Stimulated activated CD8-positive, alpha-beta memory T cell treated with anti-CD3 and anti-CD28 coated beads, Interleukin-4, amount 100 ng/mL, for 24 hours (primary cell): ENCODE data around the gene GLE1.
"Not testable (repeated sequence)": the region's sequence is repeated elsewhere in the genome, so short reads cannot be mapped to it uniquely, and the experiment has no call there.

Source experiments
- DNase-seq: peaks from one replicate; pipeline ENCODE4 v3.0.0-alpha.2; 2020; ENCODE audit warnings: low read depth

The GLE1 gene

GRCh38 chr9:128552744-128553440 lies 48.4 kb downstream of the GLE1 start:
- DNase-seq, result peak; percentile 39

DNA sequence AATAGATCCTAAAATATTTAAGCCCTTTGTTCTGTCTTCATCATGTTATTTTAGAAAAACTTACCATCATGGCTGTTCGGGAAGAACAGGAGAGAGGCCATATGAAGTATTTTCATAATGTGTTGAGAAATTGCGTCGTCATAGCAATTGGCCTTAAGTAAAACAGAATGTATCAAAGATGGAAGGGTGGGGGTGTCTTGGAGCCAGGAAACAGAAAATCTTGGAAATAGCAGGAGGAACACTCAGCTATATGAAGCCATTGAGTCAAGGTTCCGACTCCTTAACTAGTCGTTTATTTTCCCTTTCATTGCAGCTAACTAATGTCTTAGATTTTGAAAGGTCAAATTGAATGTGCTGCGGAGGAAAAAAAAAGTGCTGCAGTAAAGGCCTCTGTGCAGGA lies 49.2 kb downstream of the GLE1 start:
- DNase-seq, result no peak

DNA sequence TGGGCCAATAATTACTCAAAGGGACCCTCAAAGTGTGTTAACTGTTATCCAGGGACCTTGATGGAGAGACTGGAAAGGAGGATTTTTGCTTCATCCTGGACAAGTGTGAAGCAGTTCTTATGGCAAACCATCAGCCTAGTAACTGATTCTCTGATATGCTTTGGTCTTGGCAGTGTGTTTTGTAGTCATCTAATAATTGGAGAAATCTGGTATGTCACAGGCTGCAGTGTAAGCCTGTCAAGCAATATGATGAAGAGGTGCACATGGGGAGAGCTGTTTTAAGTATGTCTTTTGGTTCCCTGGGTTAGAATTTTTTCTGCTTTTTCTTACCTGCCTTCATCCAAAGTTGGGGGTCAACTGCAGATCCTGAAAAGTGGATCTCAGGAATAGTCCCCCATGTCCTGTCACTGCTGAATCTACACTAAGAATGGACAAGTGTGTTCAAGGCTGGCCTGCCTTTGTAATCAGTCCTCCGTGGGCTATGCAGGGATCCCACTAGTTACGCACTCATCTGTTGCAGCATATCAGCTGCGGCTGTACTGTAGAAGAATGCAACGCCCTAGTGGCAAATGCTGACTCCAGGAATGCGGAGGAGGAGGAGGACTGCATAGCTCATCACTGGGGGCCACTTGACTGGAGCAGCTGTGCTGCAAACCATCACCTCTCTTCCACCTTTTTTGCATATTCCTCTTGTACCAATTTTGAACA lies 49.8 kb downstream of the GLE1 start:
- DNase-seq, result no peak

DNA sequence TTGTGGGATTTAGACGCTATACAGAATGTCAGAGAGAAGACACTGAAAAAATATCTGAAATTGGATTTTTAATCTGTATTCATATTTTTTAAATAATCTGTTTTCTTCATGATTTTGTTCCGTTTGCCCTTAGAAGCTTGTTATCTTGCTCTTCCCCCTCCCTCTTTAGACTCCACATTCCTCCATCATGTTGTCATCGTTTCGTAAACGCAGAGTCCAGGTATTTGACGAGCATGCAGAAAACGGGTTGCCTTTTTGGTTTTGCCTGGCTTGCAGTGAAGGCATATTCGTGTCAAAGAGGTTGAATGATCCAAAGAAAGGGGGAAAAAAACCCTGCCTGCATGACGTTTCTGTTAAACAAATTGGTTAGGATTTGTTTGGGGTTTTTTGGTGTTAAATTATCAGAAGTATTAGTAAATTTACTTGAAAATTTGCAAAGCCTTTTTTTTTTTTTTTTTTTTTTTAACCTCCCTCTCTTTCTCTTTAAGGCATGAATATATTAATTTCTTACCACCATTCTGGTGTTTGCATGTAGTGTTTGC lies 50.7 kb downstream of the GLE1 start:
- no peak for DNase-seq

DNA sequence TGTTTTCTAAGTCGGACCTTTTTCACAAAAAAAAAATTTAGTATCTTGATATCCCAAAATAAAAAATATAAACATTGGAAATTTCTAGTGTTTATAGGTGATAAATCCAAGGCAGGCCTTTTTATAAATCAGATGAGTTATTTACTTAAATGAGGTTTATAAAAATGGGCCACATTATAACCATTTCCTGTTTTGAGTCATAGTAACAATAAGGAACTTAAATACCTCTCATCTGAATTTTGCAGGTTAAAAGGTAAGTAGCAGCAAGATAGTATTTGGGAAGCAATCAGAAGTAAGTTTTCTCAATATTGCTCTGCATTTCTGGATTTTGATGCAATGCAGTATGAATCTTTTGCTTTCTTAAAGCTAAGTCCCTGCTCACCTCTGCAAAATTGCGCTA lies 51.8 kb downstream of the GLE1 start:
- DNase-seq, result no peak

DNA sequence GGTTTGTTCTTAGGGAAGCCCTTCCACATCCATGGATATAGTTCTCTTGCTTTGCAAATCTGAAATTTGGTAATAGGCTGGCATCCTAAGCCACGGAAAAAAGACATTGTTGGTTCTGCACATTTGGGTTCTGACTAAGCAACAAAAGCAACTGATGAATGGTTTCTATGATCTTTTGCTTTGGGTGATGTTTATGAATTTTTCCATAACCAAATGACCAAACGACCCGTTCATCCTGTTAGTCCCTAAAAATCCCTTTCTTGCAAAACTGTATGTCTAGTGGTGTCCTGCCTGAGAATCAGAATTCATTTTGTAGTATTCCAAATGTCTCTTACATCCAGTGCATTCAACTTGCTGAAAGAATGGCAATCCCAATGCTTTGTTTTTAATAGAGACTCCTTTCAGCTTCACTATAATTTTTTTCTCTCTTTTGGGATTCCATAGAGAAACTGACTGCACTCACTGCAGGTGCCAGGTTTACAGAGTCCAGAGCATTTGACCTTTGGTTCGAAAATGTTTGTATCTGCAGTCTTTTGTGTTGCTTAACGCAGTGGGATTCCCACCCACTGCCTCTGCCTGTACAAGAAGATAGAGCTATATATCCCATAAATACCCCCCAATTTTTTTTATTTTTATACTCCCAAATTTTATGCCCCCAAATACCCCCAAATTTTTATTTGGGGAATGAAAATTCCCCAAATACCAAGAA lies 52.6 kb downstream of the GLE1 start:
- DNase-seq, result no peak

GRCh38 chr9:128558431-128559310 lies 54.2 kb downstream of the GLE1 start:
- peak; percentile 41 for DNase-seq

- DNase-seq, result no peak
Measured at GRCh38 chr9:128565578-128565977, 61.1 kb downstream of the GLE1 start.

- DNase-seq, result no peak
Measured at GRCh38 chr9:128568470-128569078, 64.1 kb downstream of the GLE1 start.

DNA sequence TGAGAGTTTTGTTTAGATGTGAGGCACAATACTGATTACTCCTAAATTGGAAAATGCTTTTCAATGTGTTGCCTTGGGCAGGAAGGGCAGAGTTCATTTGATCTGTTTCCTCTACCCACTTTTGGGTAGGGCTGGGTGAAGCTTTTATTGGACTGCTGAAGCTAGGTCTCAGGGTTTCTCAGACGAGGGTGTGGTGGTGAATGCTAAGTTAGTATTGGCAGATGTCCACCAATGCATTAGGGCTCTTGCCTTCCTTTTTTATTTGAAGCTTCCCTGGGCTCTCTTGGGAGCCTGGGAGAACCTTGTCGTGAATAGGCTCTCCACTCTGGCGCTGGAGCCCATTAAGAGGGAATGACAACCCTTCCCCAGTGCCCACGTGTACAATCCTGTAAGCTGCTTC lies 71.0 kb downstream of the GLE1 start:
- DNase-seq, result no peak

DNA sequence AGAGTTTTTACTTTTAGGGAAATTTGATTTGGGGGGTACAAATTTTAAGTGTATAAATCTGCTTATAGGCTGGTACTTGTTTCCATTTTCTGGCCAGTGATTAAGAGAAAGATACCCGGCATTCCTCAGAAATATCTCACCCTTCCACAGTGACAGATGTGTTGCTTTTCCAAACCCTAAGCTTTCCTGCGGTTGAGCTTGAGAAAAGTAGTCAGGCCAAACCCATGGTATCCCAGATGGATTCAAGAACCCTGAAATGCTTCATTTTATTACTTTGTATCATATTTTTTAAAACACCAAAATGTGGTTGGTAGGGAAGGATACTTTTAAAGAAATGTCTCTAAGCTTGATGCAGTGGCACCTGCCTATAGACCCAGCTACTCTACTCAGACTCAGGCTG lies 71.4 kb downstream of the GLE1 start:
- no peak for DNase-seq

DNA sequence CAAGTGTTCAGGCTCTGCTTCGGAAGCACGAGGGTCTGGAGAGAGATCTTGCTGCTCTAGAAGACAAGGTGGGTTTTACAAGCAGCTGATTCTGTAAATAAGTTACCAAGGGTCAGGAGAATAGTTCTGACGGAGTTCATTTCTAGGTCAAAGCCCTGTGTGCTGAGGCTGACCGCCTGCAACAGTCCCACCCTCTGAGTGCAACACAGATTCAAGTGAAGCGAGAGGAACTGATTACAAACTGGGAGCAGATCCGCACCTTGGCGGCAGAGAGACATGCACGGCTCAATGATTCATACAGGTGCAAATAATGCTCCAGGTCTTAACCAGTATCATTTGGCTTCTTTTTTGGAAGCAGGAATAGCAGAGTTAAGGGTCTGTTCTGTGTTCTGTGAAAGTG lies 72.7 kb downstream of the GLE1 start:
- no peak for DNase-seq

GRCh38 chr9:128579194-128579593 lies 74.7 kb downstream of the GLE1 start:
- no peak for DNase-seq

DNA sequence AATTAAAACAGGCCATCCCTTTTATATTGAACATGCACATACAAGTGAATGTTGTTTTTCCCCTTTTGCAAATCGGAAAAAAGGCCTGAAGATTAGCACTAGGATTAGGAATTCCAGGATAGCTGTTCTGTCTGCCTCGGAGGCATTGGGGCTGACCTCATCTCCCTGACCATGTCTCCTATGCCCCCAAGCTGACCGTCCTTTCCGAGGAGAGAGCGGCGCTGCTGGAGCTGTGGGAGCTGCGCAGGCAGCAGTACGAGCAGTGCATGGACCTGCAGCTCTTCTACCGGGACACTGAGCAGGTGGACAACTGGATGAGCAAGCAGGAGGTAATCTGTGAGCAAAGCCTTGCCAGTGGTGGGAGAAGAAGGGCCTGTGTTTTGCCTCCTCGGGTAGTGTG lies 76.2 kb downstream of the GLE1 start:
- no peak for DNase-seq

DNA sequence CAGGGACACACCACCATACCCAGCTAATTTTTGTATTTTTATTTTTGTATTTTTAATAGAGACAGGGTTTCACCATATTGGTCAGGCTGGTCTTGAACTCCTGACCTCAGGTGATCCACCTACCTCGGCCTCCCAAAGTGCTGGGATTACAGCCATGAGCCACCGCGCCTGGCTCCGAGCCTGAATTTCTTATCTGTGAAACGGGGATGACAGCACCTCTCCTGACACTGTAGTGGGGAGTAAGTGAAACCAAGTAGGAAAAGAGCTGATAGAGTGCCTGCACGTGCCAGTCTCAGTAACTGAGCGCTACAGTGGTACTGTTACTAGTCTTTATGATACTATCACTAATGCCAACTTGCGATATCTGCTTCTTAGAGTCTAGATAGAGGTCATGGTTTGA lies 80.6 kb downstream of the GLE1 start:
- not testable (repeated sequence) for DNase-seq

GRCh38 chr9:128586934-128587333 lies 82.4 kb downstream of the GLE1 start:
- not testable (repeated sequence) for DNase-seq

GRCh38 chr9:128587453-128587852 lies 82.9 kb downstream of the GLE1 start:
- peak; percentile 11 for DNase-seq

- no peak for DNase-seq
Measured at GRCh38 chr9:128588581-128589233, 84.2 kb downstream of the GLE1 start.
